HG02870 (cell line): ENCODE measurements around the gene WDR54.
A peak's percentile ranks its signal among the peaks of the same experiment; 100 is the strongest.

ENCODE experiments used
- ATAC-seq: cut with Tn5 transposase; IDR thresholded peaks from one replicate; pipeline ENCODE4 v1.9.1; 2021; ENCODE audit warnings: mild to moderate bottlenecking, moderate library complexity; ENCODE audit not compliant: unreplicated experiment

Gene WDR54

GRCh38 chr2:74421221-74421870 is at the start of gene WDR54, which contains the start of gene C2orf81:
Gene WDR54 (plus strand): TSS chr2:74421730. CDS start chr2:74422154, 424 bp downstream.
Gene C2orf81 (minus strand): TSS chr2:74421619. CDS start chr2:74421560, 59 bp downstream.
- ATAC-seq = peak; percentile 92

- no peak for ATAC-seq
Measured at GRCh38 chr2:74372674-74373073, 48.9 kb upstream of the WDR54 start.

GRCh38 chr2:74373221-74373676 is 48.3 kb upstream of the WDR54 start:
- no peak for ATAC-seq

- ATAC-seq = no peak
Measured at GRCh38 chr2:74373985-74374384, 47.5 kb upstream of the WDR54 start.

- no peak for ATAC-seq
Measured at GRCh38 chr2:74374509-74375205, 46.9 kb upstream of the WDR54 start.

GRCh38 chr2:74375838-74376237 is 45.7 kb upstream of the WDR54 start:
- ATAC-seq = no peak

GRCh38 chr2:74378007-74378406 is 43.5 kb upstream of the WDR54 start:
- ATAC-seq = no peak

GRCh38 chr2:74379851-74380789 is 41.4 kb upstream of the WDR54 start, which contains the start of gene DCTN1:
Gene DCTN1 (minus strand): TSS chr2:74380311. CDS start chr2:74380037, 274 bp downstream.
- no peak for ATAC-seq

- ATAC-seq = no peak
Measured at GRCh38 chr2:74381751-74382150, 39.8 kb upstream of the WDR54 start.

- no peak for ATAC-seq
Measured at GRCh38 chr2:74383254-74383653, 38.3 kb upstream of the WDR54 start.

GRCh38 chr2:74384051-74384450 is 37.5 kb upstream of the WDR54 start:
- ATAC-seq = no peak

GRCh38 chr2:74385396-74385795 is 36.1 kb upstream of the WDR54 start:
- no peak for ATAC-seq

GRCh38 chr2:74387346-74387745 is 34.2 kb upstream of the WDR54 start:
- no peak for ATAC-seq

GRCh38 chr2:74390606-74391005 is 30.9 kb upstream of the WDR54 start:
- no peak for ATAC-seq

GRCh38 chr2:74391209-74391579 is 30.3 kb upstream of the WDR54 start:
- ATAC-seq = no peak

- peak; percentile 58 for ATAC-seq
Measured at GRCh38 chr2:74391580-74392448, 29.7 kb upstream of the WDR54 start.

- ATAC-seq = no peak
Measured at GRCh38 chr2:74392449-74392743, 29.1 kb upstream of the WDR54 start.

- ATAC-seq = no peak
Measured at GRCh38 chr2:74393525-74393924, 28.0 kb upstream of the WDR54 start.

GRCh38 chr2:74396149-74396548 is 25.4 kb upstream of the WDR54 start:
- no peak for ATAC-seq

- ATAC-seq = no peak
Measured at GRCh38 chr2:74399785-74400184, 21.7 kb upstream of the WDR54 start.
